HG03103 (cell line): ENCODE data around the gene EDARADD.
A peak's percentile ranks its signal among the peaks of the same experiment; 100 is the strongest.

ENCODE experiments used
- ATAC-seq: cut with Tn5 transposase; IDR thresholded peaks from one replicate; pipeline ENCODE4 v1.9.1; 2021; ENCODE audit warnings: low read depth; ENCODE audit not compliant: unreplicated experiment

Gene EDARADD

GRCh38 chr1:236391008-236391407, 3.1 kb upstream of the EDARADD start:
- ATAC-seq = no peak

- no peak for ATAC-seq
Observed at GRCh38 chr1:236392182-236392581, 1.9 kb upstream of the EDARADD start.

- peak; percentile 16 for ATAC-seq
Observed at GRCh38 chr1:236394879-236395229, 768 bp downstream of the EDARADD start.

GRCh38 chr1:236395230-236395946, 1.3 kb downstream of the EDARADD start:
- peak; percentile 65 for ATAC-seq

GRCh38 chr1:236395947-236396664, 2.0 kb downstream of the EDARADD start:
- no peak for ATAC-seq

GRCh38 chr1:236396665-236397043, 2.6 kb downstream of the EDARADD start:
- ATAC-seq = no peak

GRCh38 chr1:236397173-236397759, 3.2 kb downstream of the EDARADD start:
- ATAC-seq = no peak

GRCh38 chr1:236398538-236398937, 4.5 kb downstream of the EDARADD start:
- no peak for ATAC-seq

- no peak for ATAC-seq
Observed at GRCh38 chr1:236400061-236400603, 6.0 kb downstream of the EDARADD start.

GRCh38 chr1:236401698-236402097, 7.6 kb downstream of the EDARADD start:
- no peak for ATAC-seq

GRCh38 chr1:236403905-236404696, 10.0 kb downstream of the EDARADD start:
- no peak for ATAC-seq

- ATAC-seq = no peak
Observed at GRCh38 chr1:236407059-236407458, 13.0 kb downstream of the EDARADD start.

GRCh38 chr1:236413688-236414087, 19.6 kb downstream of the EDARADD start:
- ATAC-seq = no peak

GRCh38 chr1:236416165-236416564, 22.1 kb downstream of the EDARADD start:
- ATAC-seq = no peak

GRCh38 chr1:236417336-236417735, 23.2 kb downstream of the EDARADD start:
- no peak for ATAC-seq

- no peak for ATAC-seq
Observed at GRCh38 chr1:236419502-236419901, 25.4 kb downstream of the EDARADD start.

- ATAC-seq = no peak
Observed at GRCh38 chr1:236421022-236421421, 26.9 kb downstream of the EDARADD start.

GRCh38 chr1:236421850-236422516, 27.9 kb downstream of the EDARADD start:
- no peak for ATAC-seq

GRCh38 chr1:236422517-236422876, 28.4 kb downstream of the EDARADD start:
- ATAC-seq = no peak

GRCh38 chr1:236425031-236425663, 31.1 kb downstream of the EDARADD start:
- ATAC-seq = peak; percentile 87
